NT2/D1 (cell line): ENCODE results near the gene ATXN1.

Source experiments
- DNase-seq: peaks from one replicate; pipeline ENCODE4 v3.0.0-alpha.2; 2011; ENCODE audit warnings: low read depth, low spot score
- H3K27me3 ChIP-seq: 2 replicates; pipeline ENCODE4 v1.6.0; 2011; ENCODE audit warnings: mild to moderate bottlenecking; ENCODE audit not compliant: insufficient read length, insufficient read depth
- H3K36me3 ChIP-seq: 2 replicates; pipeline ENCODE4 v1.6.1; 2011; ENCODE audit warnings: mild to moderate bottlenecking, low read length, mixed read lengths; ENCODE audit not compliant: insufficient read depth, insufficient read length
- H3K4me1 ChIP-seq: 2 replicates; pipeline ENCODE4 v1.5.1; 2011; ENCODE audit not compliant: insufficient read depth, insufficient read length
- H3K4me3 ChIP-seq: 2 replicates; pipeline ENCODE4 v1.5.1; 2011; ENCODE audit warnings: low read depth; ENCODE audit not compliant: insufficient read length
- H3K9ac ChIP-seq: 2 replicates; pipeline ENCODE4 v1.6.0; 2011; ENCODE audit warnings: low read depth; ENCODE audit not compliant: insufficient read length
- H3K9me3 ChIP-seq: 2 replicates; pipeline ENCODE4 v1.5.1; 2011; ENCODE audit warnings: mild to moderate bottlenecking, low read length; ENCODE audit not compliant: insufficient read depth
- SUZ12 ChIP-seq: IDR thresholded peaks from 2 replicates; pipeline ENCODE4 v1.6.1; 2011; ENCODE audit not compliant: insufficient read length, insufficient read depth; ENCODE audit errors: extremely low read depth
- YY1 ChIP-seq: IDR thresholded peaks from 2 replicates; pipeline ENCODE4 v1.6.1; 2011; ENCODE audit not compliant: insufficient read length, insufficient read depth
- ZNF274 ChIP-seq: IDR thresholded peaks from 2 replicates; pipeline ENCODE4 v1.6.1; 2011; ENCODE audit warnings: mild to moderate bottlenecking, low read depth, low read length

Gene ATXN1

DNA sequence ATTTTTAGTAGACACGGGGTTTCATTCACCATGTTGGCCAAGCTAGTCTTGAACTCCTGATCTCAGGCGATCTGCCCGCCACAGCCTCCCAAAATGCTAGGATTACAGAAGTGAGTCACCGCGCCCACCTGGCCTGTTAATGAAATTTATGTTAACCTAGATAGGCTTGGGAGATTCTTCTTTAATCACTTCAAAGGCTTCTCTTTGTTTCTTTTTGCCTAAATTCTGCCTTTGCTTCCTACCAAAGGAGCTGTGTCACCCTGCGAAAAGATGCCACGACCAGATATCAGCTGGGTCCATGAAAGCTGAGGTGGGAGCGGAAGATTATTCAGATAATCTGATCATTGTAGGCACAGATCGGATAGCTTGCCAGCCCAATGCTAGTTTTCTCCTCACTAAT is 447.5 kb downstream of the ATXN1 start:
- H3K36me3 ChIP-seq, result no peaks in the 10 kb centered on the region
- TF ChIP-seq ZNF274 (no peak), YY1 (no peak), SUZ12 (no peak)

DNA sequence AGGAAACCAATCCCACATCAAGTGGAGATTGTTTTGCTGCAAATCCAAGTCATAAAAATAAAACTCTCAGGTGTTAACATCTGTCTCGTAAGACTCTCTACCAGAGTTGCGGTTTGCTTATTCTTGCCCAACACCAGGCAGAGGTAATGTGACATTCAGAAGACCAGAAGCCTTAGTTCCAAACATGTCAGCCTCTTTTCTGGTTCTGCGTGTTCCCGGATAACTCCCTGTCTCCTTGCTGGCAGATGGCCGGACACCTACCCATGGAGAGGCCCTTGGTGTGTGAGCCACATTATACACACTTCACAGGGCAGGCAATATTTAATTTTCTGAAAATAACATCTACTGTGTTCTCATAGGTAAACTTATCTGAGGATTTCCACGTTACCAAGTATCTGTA is 449.5 kb downstream of the ATXN1 start:
- DNase-seq, result no peak
- H3K36me3 ChIP-seq, result no peaks in the 10 kb centered on the region

More for the DNA sequence above, 447.5 kb downstream of the ATXN1 start:
- H3K4me3 ChIP-seq, result no peak overlapping the region
- H3K9ac ChIP-seq, result no peak overlapping the region
- no peaks in the 10 kb centered on the region for H3K27me3 ChIP-seq
- H3K9me3 ChIP-seq, result no peaks in the 10 kb centered on the region
- no peak for DNase-seq
- H3K4me1 ChIP-seq, result no peaks in the 10 kb centered on the region

DNA sequence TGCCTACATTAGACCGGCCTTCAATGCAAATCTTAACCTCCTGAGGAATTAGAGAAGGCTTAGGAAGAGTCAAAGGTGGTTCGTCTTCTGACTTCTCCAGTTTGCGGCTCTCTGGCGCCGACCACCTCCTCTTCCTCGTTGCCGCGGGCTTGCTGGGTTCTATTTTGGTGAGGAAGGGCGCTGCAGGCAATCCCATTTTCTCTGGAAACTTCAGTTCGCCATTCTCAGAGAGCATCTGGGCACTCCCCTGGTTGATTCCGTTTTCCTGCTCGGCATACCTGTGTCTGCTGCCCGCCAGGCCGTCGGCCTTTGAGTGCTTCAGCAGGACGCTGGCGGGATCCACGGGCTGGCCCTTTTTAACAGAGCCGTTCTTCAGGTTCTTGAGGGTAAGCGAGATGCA is 454.9 kb downstream of the ATXN1 start:
- Histone ChIP-seq H3K9me3 (no peaks in the 10 kb centered on the region), H3K9ac (no peak overlapping the region), H3K27me3 (no peaks in the 10 kb centered on the region), H3K4me3 (no peak overlapping the region), H3K36me3 (no peaks in the 10 kb centered on the region), H3K4me1 (peaks cover 11% of the 10 kb centered on the region)
- DNase-seq, result no peak
- TF ChIP-seq YY1, result no peak
- TF ChIP-seq ZNF274, result no peak
- TF ChIP-seq SUZ12, result no peak

More for the DNA sequence above, 449.5 kb downstream of the ATXN1 start:
- Histone ChIP-seq H3K9ac (no peak overlapping the region), H3K27me3 (no peaks in the 10 kb centered on the region), H3K4me1 (no peaks in the 10 kb centered on the region), H3K9me3 (no peaks in the 10 kb centered on the region), H3K4me3 (no peak overlapping the region)
- TF ChIP-seq ZNF274, result no peak
- TF ChIP-seq YY1, result no peak
- no peak for TF ChIP-seq SUZ12

DNA sequence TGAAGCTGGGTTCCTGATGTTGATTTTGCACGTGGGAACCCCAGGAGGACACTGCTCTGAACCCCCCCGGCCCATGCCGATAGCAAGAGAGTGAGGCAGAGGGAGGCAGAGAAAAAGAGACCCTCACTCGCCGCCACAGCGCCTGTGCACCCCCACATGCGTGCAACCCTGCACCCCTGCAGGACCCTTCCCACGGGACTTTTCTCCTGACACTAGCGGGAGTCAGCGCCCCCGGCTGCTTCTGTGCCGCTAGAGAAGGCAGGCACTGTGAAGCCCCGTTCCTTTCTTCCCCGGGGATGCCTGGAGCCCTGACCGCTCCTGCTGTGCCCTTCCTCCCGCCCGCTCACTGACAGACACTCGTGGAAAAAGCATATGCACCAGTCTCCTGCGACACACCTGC is 455.5 kb downstream of the ATXN1 start:
- Histone ChIP-seq H3K4me1 (peaks cover 11% of the 10 kb centered on the region), H3K9me3 (no peaks in the 10 kb centered on the region), H3K36me3 (no peaks in the 10 kb centered on the region), H3K27me3 (no peaks in the 10 kb centered on the region), H3K9ac (no peak overlapping the region), H3K4me3 (no peak overlapping the region)
- no peak for DNase-seq
- no peak for TF ChIP-seq ZNF274
- no peak for TF ChIP-seq SUZ12
- no peak for TF ChIP-seq YY1

DNA sequence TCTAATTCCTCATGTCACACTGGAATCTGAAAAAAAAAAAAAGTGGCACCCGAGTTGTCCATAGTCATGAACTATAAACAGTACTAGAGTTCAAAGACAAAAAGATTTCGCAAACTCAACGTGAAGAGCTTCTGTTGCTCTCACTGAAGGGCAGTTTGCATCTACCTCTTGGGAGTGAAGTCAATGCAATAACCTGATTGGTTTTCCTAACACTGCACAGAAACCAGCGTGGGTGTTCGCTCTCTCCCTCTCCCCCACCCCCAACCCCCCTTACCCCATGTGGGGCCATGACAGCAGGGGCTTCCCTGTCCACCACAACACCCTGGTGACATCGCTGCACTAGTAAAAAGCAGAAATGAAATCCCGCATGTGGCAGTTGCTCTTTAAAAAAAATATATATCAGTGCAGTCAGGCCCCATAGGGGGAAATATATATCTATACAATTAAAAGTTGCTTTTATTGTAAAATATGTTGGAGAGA is 456.0 kb downstream of the ATXN1 start:
- Histone ChIP-seq H3K9me3 (no peaks in the 10 kb centered on the region), H3K27me3 (no peaks in the 10 kb centered on the region), H3K4me3 (no peak overlapping the region), H3K4me1 (peaks cover 11% of the 10 kb centered on the region), H3K9ac (no peak overlapping the region), H3K36me3 (no peaks in the 10 kb centered on the region)
- TF ChIP-seq ZNF274 (no peak), YY1 (no peak), SUZ12 (no peak)
- DNase-seq, result no peak

DNA sequence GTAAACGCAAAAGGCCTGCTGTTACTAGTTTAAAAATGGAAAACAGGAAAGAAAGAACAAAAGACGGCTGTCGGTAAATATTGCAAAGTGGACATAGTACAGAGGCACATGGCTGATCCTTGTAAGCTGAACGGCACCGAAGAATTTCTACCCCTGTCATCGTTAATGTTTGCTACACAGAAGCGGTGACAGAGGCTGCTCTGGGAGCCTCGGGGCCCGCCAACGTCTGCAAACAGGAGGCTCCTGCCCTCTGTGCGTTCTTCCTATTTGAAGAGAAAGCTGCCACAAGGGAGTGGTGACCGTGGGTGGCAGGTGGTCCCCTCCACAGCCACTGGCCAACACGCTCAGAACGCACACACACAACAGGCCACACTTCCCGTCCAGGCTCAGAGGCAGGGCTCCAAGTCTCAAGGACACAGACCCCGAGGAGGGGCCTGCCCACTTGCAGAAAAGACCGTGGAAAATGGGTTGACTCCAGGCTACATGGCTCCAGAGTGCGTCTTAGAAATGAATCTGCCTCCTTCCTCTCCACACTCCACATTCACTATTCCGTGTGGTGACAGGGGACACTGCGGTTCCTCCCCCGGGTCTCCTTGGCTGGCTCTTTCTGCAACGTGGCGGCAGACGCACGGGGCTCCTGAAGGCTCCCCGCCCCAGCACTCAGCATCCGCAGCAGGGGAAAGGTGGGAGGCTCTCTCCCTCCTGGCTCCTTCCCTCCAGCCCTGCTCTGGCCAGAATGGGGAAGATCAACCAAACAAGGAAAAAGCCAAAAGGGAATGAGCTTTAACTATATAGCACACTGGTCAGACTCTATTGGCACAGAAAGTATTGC is 458.3 kb downstream of the ATXN1 start:
- no peaks in the 10 kb centered on the region for H3K9me3 ChIP-seq
- H3K27me3 ChIP-seq, result no peaks in the 10 kb centered on the region
- TF ChIP-seq SUZ12 (no peak), YY1 (no peak), ZNF274 (no peak)
- H3K4me1 ChIP-seq, result peaks cover 11% of the 10 kb centered on the region
- DNase-seq, result no peak
- peaks cover 2% of the 10 kb centered on the region for H3K36me3 ChIP-seq
- peak overlapping the region; percentile 10 for H3K9ac ChIP-seq
- no peak overlapping the region for H3K4me3 ChIP-seq

DNA sequence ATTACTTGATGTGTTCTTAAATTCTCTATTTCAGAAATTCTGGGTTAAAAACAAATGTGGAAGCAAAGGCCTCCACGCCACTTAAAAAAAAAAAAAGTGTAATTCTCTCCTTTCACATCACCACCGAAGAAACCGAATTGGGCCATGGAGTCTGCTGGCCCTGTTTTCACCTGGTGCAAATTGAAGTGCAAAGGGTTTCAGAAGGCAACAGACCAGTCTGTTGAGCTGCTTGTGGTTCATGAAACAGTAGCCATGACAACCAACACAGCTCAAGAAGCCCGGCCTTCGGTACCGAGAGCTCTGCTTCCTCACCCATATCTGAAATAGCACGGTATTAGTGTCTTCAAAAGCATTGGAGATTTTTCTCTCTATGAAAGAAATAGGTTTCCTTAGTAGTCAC is 459.7 kb downstream of the ATXN1 start:
- DNase-seq, result no peak
- Histone ChIP-seq H3K27me3 (no peaks in the 10 kb centered on the region), H3K9me3 (no peaks in the 10 kb centered on the region), H3K36me3 (peaks cover 2% of the 10 kb centered on the region), H3K4me1 (peaks cover 11% of the 10 kb centered on the region), H3K9ac (no peak overlapping the region), H3K4me3 (no peak overlapping the region)
- TF ChIP-seq ZNF274, result no peak
- TF ChIP-seq YY1, result no peak
- no peak for TF ChIP-seq SUZ12
